ENCODE data around the gene NRSN2. TPM values are rescaled to one million over a fixed set of nuclear protein-coding genes. Genes with fewer than 3 reads are reported as not detected.

The NRSN2 gene
- total RNA-seq, 1 donor from 2014 or later = 47.3 TPM

GRCh38 chr20:396619-397431 lies 49.9 kb downstream of the NRSN2 start:
- Mint-ChIP-seq H3K27ac (ENCODE audit: unreplicated experiment) (no peak overlapping the region), H3K27me3 (ENCODE audit: unreplicated experiment) (no peaks in the 10 kb centered on the region), H3K4me1 (ENCODE audit: unreplicated experiment) (peaks cover 2% of the 10 kb centered on the region), H3K4me3 (ENCODE audit: unreplicated experiment) (no peak overlapping the region), H3K9me3 (ENCODE audit: unreplicated experiment) (no peaks in the 10 kb centered on the region), H3K36me3 (ENCODE audit: unreplicated experiment) (peaks cover 29% of the 10 kb centered on the region)
- no peak for DNase-seq (ENCODE audit: extremely low spot score, unreplicated experiment)
- no peak for TF ChIP-seq CTCF (IDR thresholded peaks at IDR 0.05)

- H3K9me3 Mint-ChIP-seq (ENCODE audit: unreplicated experiment) = no peaks in the 10 kb centered on the region
- no peak for DNase-seq (ENCODE audit: extremely low spot score, unreplicated experiment)
Measured at GRCh38 chr20:397432-398237, 50.7 kb downstream of the NRSN2 start.

GRCh38 chr20:399182-399707 lies 52.3 kb downstream of the NRSN2 start:
- Mint-ChIP-seq H3K27me3 (ENCODE audit: unreplicated experiment) (no peaks in the 10 kb centered on the region), H3K4me1 (ENCODE audit: unreplicated experiment) (peaks cover 4% of the 10 kb centered on the region), H3K9me3 (ENCODE audit: unreplicated experiment) (no peaks in the 10 kb centered on the region), H3K4me3 (ENCODE audit: unreplicated experiment) (no peak overlapping the region), H3K27ac (ENCODE audit: unreplicated experiment) (no peak overlapping the region), H3K36me3 (ENCODE audit: unreplicated experiment) (peaks cover 15% of the 10 kb centered on the region)
- no peak for DNase-seq (ENCODE audit: extremely low spot score, unreplicated experiment)
- TF ChIP-seq CTCF (IDR thresholded peaks at IDR 0.05) = no peak

More at GRCh38 chr20:397432-398237, 50.7 kb downstream of the NRSN2 start:
- peaks cover 4% of the 10 kb centered on the region for H3K4me1 Mint-ChIP-seq (ENCODE audit: unreplicated experiment)
- peaks cover 24% of the 10 kb centered on the region for H3K36me3 Mint-ChIP-seq (ENCODE audit: unreplicated experiment)
- no peak for TF ChIP-seq CTCF (IDR thresholded peaks at IDR 0.05)
- H3K27me3 Mint-ChIP-seq (ENCODE audit: unreplicated experiment) = no peaks in the 10 kb centered on the region
- no peak overlapping the region for H3K4me3 Mint-ChIP-seq (ENCODE audit: unreplicated experiment)
- no peak overlapping the region for H3K27ac Mint-ChIP-seq (ENCODE audit: unreplicated experiment)

- no peak overlapping the region for H3K4me3 Mint-ChIP-seq (ENCODE audit: unreplicated experiment)
- no peaks in the 10 kb centered on the region for H3K27me3 Mint-ChIP-seq (ENCODE audit: unreplicated experiment)
- TF ChIP-seq CTCF (IDR thresholded peaks at IDR 0.05) = no peak
- H3K27ac Mint-ChIP-seq (ENCODE audit: unreplicated experiment) = no peak overlapping the region
- no peaks in the 10 kb centered on the region for H3K9me3 Mint-ChIP-seq (ENCODE audit: unreplicated experiment)
- H3K36me3 Mint-ChIP-seq (ENCODE audit: unreplicated experiment) = peaks cover 13% of the 10 kb centered on the region
- no peak for DNase-seq (ENCODE audit: extremely low spot score, unreplicated experiment)
- peaks cover 4% of the 10 kb centered on the region for H3K4me1 Mint-ChIP-seq (ENCODE audit: unreplicated experiment)
Measured at GRCh38 chr20:400128-400453, 53.2 kb downstream of the NRSN2 start.
